ENCODE measurements around the gene AVPR1B. TPM values are rescaled to one million over a fixed set of nuclear protein-coding genes. Genes with fewer than 3 reads are reported as not detected.

The AVPR1B gene
- total and polyA plus RNA-seq, 2 donors (not counting 3 experiments of a cell fraction or from before 2014, with no cell fraction given): not detected

DNA sequence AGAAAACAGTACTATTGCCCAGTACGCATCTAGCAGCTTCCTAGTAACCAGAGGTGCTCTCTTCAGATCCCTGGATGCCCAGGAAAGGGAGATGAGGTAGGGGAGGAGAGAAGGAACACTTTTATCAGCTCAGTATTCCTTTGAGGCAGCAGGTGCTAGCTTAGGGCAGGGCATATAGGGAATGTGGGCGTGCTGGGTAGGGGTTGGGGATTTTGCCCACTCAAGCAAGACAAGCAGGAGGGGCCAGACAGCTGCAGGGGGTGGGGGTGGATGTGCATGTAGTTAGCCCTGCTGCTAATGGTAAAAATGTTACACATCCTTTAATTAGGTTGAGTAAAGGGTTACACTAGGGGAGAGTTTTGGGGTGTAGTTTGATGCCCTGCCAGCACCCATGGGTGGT lies 18.1 kb upstream of the AVPR1B start:
- Histone ChIP-seq H3K9ac (replicated peaks; ENCODE audit: extremely low read depth, insufficient read depth, low read length) (no peak overlapping the region), H4K20me1 (replicated peaks; ENCODE audit: control insufficient read depth, extremely low read depth, insufficient read depth, low read length) (no peaks in the 10 kb centered on the region), H3K27ac (ENCODE audit: insufficient read depth, low read depth, low read length) (no peak overlapping the region), H3K36me3 (ENCODE audit: control insufficient read depth in 2 of 2, extremely low read depth in 1 of 2, insufficient read depth in 2 of 2, low read length in 2 of 2) (no peaks in the 10 kb centered on the region), H3K4me1 (ENCODE audit: control insufficient read depth, extremely low read depth, insufficient read depth, low read length) (no peaks in the 10 kb centered on the region), H3K27me3 (ENCODE audit: control insufficient read depth in 2 of 2, insufficient read depth in 2 of 2, low read length in 2 of 2) (peaks cover 25 to 33% of the 10 kb centered on the region in 2 experiments), H2AFZ (ENCODE audit: low read depth, low read length) (no peak overlapping the region), H3K9me3 (replicated peaks; ENCODE audit: control insufficient read depth, insufficient read depth, low read length) (no peaks in the 10 kb centered on the region), H3K9me1 (replicated peaks; ENCODE audit: control insufficient read depth, extremely low read depth, insufficient read depth, low read length) (no peaks in the 10 kb centered on the region), H3K4me3 (replicated peaks in 1 of 3; ENCODE audit: insufficient read depth in 1 of 3, low read depth in 1 of 3, low read length in 3 of 3) (no peak overlapping the region), H3K4me2 (ENCODE audit: insufficient read depth, low read length) (no peak overlapping the region), H3K79me2 (ENCODE audit: control insufficient read depth, insufficient read depth, low read length) (no peaks in the 10 kb centered on the region)
- DNase-seq (ENCODE audit: low read depth, low spot score) (no peak), FAIRE-seq (no peak)
- dilution Hi-C loops (cut with MboI; ENCODE audit: extremely low pct_ligation_motif_present, low sequenced_read_pairs): no loop called here
- TF ChIP-seq EZH2 (IDR thresholded peaks at IDR 0.05; ENCODE audit: borderline replicate concordance, low read depth, low read length, severe bottlenecking) (no peak), MAX (IDR thresholded peaks at IDR 0.05; ENCODE audit: insufficient read depth, insufficient read length) (no peak), FOS (IDR thresholded peaks at IDR 0.05; ENCODE audit: borderline replicate concordance, insufficient read depth, low read length) (no peak), MYC (IDR thresholded peaks at IDR 0.05; ENCODE audit: low read depth, low read length) (no peak), POLR2AphosphoS5 (IDR thresholded peaks at IDR 0.05; ENCODE audit: insufficient read depth, low read depth, low read length) (no peak), GATA2 (IDR thresholded peaks at IDR 0.05; ENCODE audit: insufficient read depth, insufficient read length, low read depth, low read length) (no peak), POLR2A (IDR thresholded peaks at IDR 0.05; ENCODE audit: low read depth, low read length) (no peak), JUN (IDR thresholded peaks at IDR 0.05; ENCODE audit: borderline replicate concordance, insufficient read depth, insufficient read length, low read depth) (no peak)
- TF ChIP-seq, protein P1, sequence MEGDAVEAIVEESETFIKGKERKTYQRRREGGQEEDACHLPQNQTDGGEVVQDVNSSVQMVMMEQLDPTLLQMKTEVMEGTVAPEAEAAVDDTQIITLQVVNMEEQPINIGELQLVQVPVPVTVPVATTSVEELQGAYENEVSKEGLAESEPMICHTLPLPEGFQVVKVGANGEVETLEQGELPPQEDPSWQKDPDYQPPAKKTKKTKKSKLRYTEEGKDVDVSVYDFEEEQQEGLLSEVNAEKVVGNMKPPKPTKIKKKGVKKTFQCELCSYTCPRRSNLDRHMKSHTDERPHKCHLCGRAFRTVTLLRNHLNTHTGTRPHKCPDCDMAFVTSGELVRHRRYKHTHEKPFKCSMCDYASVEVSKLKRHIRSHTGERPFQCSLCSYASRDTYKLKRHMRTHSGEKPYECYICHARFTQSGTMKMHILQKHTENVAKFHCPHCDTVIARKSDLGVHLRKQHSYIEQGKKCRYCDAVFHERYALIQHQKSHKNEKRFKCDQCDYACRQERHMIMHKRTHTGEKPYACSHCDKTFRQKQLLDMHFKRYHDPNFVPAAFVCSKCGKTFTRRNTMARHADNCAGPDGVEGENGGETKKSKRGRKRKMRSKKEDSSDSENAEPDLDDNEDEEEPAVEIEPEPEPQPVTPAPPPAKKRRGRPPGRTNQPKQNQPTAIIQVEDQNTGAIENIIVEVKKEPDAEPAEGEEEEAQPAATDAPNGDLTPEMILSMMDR (IDR thresholded peaks at IDR 0.05; ENCODE audit: extremely low read depth in 1 of 2, insufficient read depth in 1 of 2, low read depth in 1 of 2, low read length in 2 of 2): no peak
- intact Hi-C loops (cut with micrococcal nuclease): no loop called here
- BruUV-seq (replicated peaks): no TSS peak
- ChIA-PET CTCF (interaction anchor here (1.1 kb wide), 1 partner anchor 158 kb away, joined by 3 read pairs; no protein-coding TSS in a partner anchor), POLR2A (no interaction called here)

All from endothelial cell of umbilical vein (primary cell).